ENCODE data around the gene CABLES2.

DNA sequence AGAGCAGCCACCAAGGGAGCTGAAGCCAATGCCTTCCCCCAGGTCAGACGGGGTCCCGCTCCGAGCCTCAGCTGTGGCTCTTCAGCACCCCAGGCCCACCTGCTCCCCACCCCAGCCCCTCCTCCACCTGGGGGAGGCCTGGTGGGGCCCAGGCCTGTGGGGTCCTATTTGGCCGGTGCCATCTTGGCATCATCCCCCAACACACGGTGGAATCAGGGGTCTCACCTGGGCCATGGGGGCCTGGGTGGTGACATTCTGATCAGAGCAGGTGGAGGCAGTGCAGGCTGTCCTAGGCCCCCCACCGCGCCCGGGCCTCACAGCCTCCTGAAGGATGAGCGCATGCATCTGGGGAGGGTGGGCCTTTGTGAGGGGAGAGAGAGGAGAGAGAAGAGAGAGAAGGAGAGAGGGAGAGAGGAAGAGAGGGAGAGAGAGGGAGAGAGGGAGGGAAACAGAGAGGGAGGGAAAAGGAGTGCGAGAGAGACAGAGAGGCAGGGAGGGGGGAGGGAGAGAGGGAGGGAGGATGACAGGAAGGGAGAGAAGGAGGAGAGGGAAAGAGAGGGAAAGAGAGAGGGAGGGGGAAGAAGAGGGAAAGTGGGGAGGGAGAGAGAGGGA lies 44.2 kb upstream of the CABLES2 start:
- TF ChIP-seq, protein P1, sequence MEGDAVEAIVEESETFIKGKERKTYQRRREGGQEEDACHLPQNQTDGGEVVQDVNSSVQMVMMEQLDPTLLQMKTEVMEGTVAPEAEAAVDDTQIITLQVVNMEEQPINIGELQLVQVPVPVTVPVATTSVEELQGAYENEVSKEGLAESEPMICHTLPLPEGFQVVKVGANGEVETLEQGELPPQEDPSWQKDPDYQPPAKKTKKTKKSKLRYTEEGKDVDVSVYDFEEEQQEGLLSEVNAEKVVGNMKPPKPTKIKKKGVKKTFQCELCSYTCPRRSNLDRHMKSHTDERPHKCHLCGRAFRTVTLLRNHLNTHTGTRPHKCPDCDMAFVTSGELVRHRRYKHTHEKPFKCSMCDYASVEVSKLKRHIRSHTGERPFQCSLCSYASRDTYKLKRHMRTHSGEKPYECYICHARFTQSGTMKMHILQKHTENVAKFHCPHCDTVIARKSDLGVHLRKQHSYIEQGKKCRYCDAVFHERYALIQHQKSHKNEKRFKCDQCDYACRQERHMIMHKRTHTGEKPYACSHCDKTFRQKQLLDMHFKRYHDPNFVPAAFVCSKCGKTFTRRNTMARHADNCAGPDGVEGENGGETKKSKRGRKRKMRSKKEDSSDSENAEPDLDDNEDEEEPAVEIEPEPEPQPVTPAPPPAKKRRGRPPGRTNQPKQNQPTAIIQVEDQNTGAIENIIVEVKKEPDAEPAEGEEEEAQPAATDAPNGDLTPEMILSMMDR (IDR thresholded peaks at IDR 0.05; ENCODE audit: low read depth, low read length) = no peak
- no peak for TF ChIP-seq EZH2phosphoT487 (IDR thresholded peaks at IDR 0.05; ENCODE audit: low read depth)
